ENCODE results near the gene MSRB1.

GRCh38 chr16:1914988-1915387 is 28.0 kb downstream of the MSRB1 start:
- TF ChIP-seq POLR2A (IDR thresholded peaks at IDR 0.05) (no peak), POLR2AphosphoS5 (IDR thresholded peaks at IDR 0.05) (no peak)

All from spleen (tissue), 3 donors.